Neural crest cell (in vitro differentiated cells): ENCODE results near the gene FDXR. TPM values are rescaled to one million over a fixed set of nuclear protein-coding genes. Genes with fewer than 3 reads are reported as not detected.

Source experiments
- DNase-seq: peaks from one replicate; pipeline ENCODE4 v3.0.0; 2021; ENCODE audit warnings: low read depth, mixed read lengths, low spot score
- H3K27ac Mint-ChIP-seq: one replicate; pipeline ENCODE4 v1.8.0; 2021; ENCODE audit warnings: mild to moderate bottlenecking, mixed read lengths; ENCODE audit not compliant: unreplicated experiment
- H3K27me3 Mint-ChIP-seq: 2 replicates; pipeline ENCODE4 v1.8.0; 2021; ENCODE audit warnings: low read depth, mild to moderate bottlenecking, mixed read lengths
- H3K36me3 Mint-ChIP-seq: 2 replicates; pipeline ENCODE4 v1.8.0; 2021; ENCODE audit warnings: low read depth, mild to moderate bottlenecking, mixed read lengths
- H3K4me1 Mint-ChIP-seq: 2 replicates; pipeline ENCODE4 v1.8.0; 2021; ENCODE audit warnings: mixed read lengths
- H3K4me3 Mint-ChIP-seq: one replicate; pipeline ENCODE4 v1.8.0; 2021; ENCODE audit warnings: mild to moderate bottlenecking, mixed read lengths
- H3K9me3 Mint-ChIP-seq: 2 replicates; pipeline ENCODE4 v1.8.0; 2021; ENCODE audit warnings: mixed read lengths
- total RNA-seq: library from RNA; stranded (reverse); gene quantifications from 2 replicates; pipeline ENCODE4 v1.2.1, GENCODE V29; 2021
- TF ChIP-seq, protein P1 (sequence below): fragments of 200-600 bp; sonication (generic); conservative IDR thresholded peaks from 2 replicates; pipeline ENCODE4 v1.5.0; 2021; ENCODE audit warnings: antibody characterized with exemption, mild to moderate bottlenecking

The FDXR gene
- total RNA-seq, 1 donor from 2014 or later, result 14.8 TPM

DNA sequence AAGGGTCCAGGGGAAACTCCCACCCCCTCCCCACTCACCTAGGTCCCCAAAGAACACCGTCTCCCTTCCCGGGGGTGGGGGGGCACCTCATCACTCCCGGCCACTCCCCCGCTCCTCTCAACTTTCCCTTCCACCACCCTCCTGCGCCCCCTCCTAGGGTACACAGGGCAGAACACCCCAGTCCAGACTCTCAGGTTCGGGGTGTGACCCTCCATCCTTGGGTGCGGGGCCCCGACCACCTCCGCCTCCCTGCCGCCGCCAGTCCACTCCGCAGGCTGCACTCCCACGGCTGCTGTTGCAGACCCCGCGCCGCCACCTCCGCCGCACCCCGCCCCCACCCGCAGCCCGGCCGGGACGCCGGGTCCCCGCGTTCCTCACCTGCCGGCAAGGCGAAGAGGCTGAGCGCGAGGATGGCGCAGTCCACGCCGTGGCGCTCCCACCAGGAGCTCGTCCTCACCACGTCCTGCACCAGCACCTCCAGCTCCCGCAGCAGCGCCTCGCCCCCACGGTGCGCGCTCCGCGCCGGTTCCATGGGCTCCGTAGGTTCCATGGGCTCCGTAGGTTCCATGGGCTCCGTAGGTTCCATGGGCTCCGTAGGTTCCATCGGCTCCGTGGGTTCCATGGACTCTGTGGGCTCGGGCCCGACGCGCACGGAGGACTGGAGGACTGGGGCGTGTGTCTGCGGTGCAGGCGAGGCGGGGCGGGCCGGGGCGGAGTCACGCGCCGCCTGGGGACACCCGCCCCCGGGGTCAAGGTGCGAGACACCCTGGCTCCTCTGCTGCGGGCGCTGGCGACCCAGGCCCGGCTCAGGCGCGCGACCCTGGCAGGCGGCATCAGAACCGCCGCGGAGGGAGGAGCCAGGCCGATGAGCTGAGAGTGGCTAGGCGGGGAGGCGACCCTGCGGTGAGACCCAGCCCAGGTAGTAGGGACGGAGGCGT, 20.4 kb upstream of the FDXR start, which contains the start of gene FADS6:
Gene FADS6, minus strand, starts transcription at position 660 of the 938 bp plus-strand sequence. Its CDS starts 38 bp downstream, at position 622.
- H3K36me3 Mint-ChIP-seq, result no peaks in the 10 kb centered on the region
- no peak within 1 kb of the TSS for H3K27ac Mint-ChIP-seq
- peaks cover 83% of the 10 kb centered on the region for H3K27me3 Mint-ChIP-seq
- peaks cover 4% of the 10 kb centered on the region for H3K4me1 Mint-ChIP-seq
- H3K9me3 Mint-ChIP-seq, result no peaks in the 10 kb centered on the region
- no peak within 1 kb of the TSS for H3K4me3 Mint-ChIP-seq
- DNase-seq, result no peak
- TF ChIP-seq, protein P1, sequence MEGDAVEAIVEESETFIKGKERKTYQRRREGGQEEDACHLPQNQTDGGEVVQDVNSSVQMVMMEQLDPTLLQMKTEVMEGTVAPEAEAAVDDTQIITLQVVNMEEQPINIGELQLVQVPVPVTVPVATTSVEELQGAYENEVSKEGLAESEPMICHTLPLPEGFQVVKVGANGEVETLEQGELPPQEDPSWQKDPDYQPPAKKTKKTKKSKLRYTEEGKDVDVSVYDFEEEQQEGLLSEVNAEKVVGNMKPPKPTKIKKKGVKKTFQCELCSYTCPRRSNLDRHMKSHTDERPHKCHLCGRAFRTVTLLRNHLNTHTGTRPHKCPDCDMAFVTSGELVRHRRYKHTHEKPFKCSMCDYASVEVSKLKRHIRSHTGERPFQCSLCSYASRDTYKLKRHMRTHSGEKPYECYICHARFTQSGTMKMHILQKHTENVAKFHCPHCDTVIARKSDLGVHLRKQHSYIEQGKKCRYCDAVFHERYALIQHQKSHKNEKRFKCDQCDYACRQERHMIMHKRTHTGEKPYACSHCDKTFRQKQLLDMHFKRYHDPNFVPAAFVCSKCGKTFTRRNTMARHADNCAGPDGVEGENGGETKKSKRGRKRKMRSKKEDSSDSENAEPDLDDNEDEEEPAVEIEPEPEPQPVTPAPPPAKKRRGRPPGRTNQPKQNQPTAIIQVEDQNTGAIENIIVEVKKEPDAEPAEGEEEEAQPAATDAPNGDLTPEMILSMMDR, result no peak

DNA sequence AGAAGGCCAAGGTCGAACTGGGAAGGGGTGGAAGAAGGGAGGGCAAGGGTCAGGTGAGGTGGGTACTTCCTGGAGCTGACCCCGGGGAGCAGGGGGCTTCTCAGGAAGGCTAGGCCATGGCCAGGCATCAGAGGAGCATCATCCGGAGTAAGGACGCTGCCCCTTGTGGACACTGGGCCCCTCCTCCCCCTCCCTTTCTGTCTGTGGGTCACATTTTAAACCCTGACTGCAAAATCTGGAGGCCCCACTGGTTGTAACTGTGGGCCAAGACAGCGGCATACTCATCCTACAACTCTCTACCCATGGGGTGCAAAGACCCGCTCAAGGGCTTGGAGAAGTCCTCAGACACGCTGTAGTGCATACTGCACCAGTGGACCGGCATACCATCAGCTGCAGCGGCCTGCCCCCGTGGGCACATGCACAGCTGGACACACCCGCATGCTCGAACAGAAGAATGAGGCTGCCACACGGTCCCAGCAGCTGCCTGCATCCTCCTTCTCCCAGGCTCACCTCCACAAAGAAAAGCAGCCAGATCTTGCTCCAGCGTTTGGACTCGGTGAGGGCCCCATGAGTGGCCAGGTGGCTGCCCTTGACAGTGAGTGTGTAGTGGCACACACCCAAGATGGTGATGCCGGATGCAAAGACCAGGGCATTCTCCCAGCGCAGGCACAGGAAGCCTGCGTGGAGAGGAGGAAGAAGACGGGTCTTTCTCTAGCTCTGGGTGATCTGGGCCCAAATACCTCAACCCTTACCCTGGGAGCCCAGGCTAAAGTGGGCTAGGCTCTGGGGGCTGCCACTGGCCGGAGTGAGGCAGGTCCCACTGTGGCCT, 19.4 kb upstream of the FDXR start:
- H3K4me1 Mint-ChIP-seq, result peaks cover 4% of the 10 kb centered on the region
- TF ChIP-seq, protein P1, result no peak
- H3K27me3 Mint-ChIP-seq, result peaks cover 78% of the 10 kb centered on the region
- H3K9me3 Mint-ChIP-seq, result no peaks in the 10 kb centered on the region
- H3K36me3 Mint-ChIP-seq, result no peaks in the 10 kb centered on the region
- no peak overlapping the region for H3K4me3 Mint-ChIP-seq
- H3K27ac Mint-ChIP-seq, result no peak overlapping the region
- DNase-seq, result no peak

DNA sequence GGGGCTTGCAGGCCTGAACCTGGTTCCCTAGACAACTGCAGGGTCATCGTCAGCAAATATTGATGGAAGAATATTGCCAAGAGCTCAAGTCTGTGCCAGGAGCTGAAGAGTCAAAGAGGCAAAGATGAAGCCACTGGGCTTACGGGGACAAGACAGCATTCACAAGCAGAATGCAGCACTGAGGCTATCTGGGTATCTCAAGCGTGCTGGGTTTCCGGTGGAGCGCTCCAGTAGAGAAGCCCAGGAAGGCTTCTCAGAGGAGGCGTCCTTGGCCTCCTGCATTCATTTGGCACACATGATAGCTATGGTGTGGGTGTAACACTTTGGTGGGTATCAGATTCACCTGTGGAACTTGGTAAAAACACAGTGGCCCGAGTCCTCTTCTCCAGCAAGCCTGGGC, 17.8 kb upstream of the FDXR start:
- no peaks in the 10 kb centered on the region for H3K9me3 Mint-ChIP-seq

DNA sequence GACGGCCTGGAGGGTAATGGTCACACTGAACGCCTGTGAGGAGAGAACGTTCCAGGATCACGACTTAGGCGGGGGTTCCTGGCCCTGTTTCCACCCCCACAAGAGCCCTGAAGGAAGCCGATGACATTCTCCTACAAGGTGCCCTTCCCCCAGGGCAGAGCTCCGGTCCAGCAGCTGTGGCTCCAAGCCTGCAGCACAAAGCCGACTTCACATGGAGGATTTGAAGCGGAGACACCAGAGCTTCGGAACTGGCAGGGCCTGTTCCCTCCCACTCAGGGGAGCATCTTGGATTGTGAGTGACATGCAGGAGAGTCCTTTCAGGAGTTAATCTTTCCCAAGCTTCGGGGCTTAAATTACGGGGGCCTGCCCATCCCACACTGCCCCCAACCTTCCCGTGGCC, 15.7 kb upstream of the FDXR start:
- TF ChIP-seq, protein P1, result no peak
- no peaks in the 10 kb centered on the region for H3K9me3 Mint-ChIP-seq
- H3K4me1 Mint-ChIP-seq, result no peaks in the 10 kb centered on the region
- no peaks in the 10 kb centered on the region for H3K36me3 Mint-ChIP-seq
- no peak for DNase-seq
- H3K27ac Mint-ChIP-seq, result no peak overlapping the region
- peaks cover 59% of the 10 kb centered on the region for H3K27me3 Mint-ChIP-seq
- H3K4me3 Mint-ChIP-seq, result no peak overlapping the region

More for the DNA sequence above, 17.8 kb upstream of the FDXR start:
- TF ChIP-seq, protein P1, result no peak
- H3K27ac Mint-ChIP-seq, result no peak overlapping the region
- peaks cover 4% of the 10 kb centered on the region for H3K4me1 Mint-ChIP-seq
- peaks cover 71% of the 10 kb centered on the region for H3K27me3 Mint-ChIP-seq
- no peaks in the 10 kb centered on the region for H3K36me3 Mint-ChIP-seq
- H3K4me3 Mint-ChIP-seq, result no peak overlapping the region
- DNase-seq, result no peak

DNA sequence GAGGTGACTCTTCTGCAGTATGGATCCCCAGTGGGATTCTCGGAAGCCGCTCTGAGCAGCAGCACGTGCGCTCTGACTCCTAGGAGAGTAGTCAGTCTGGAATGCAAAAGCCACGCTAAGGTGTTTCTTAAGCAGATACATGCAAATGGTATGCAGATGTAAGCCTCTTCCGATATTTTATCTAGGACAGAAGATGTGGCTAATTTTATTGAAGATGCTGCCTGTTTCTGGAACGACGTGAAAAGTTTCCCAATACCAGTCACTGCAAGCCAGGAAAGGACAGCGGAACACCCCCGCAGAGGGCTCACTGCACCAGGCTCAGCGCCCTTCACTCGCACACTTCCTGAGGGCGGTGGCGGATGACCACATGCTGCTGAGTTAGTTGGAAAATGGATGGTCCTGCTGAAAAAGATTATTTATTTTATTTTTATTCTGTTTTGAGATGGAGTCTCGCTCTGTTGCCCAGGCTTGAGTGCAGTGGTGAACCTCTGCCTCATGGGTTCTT, 10.5 kb upstream of the FDXR start:
- TF ChIP-seq, protein P1, result no peak
- H3K27me3 Mint-ChIP-seq, result peaks cover 46% of the 10 kb centered on the region
- H3K9me3 Mint-ChIP-seq, result no peaks in the 10 kb centered on the region
- no peak overlapping the region for H3K4me3 Mint-ChIP-seq
- H3K27ac Mint-ChIP-seq, result no peak overlapping the region
- H3K36me3 Mint-ChIP-seq, result no peaks in the 10 kb centered on the region
- DNase-seq, result no peak
- H3K4me1 Mint-ChIP-seq, result no peaks in the 10 kb centered on the region
